Measurements from ENCODE around the gene SLC5A3. TPM values are rescaled to one million over a fixed set of nuclear protein-coding genes. Genes with fewer than 3 reads are reported as not detected.
A peak's percentile ranks its signal among the peaks of the same experiment; 100 is the strongest.

Gene SLC5A3
- total RNA-seq, 1 experiment from 2014 or later = 15.1 TPM

GRCh38 chr21:34075760-34076660 is 2.6 kb downstream of the SLC5A3 start:
- H3K27me3 ChIP-seq (replicated peaks) = no peaks in the 10 kb centered on the region
- H3K4me3 ChIP-seq = no peak overlapping the region
- peaks cover 51% of the 10 kb centered on the region for H3K36me3 ChIP-seq
- peaks cover 21% of the 10 kb centered on the region for H3K4me1 ChIP-seq (replicated peaks)
- no peak overlapping the region for H3K27ac ChIP-seq
- no peak for DNase-seq (ENCODE audit: low read depth in 1 of 2, low spot score in 2 of 2)
- H3K9me3 ChIP-seq (replicated peaks) = 0 out of 2 replicates have a peak, but pooled peaks cover 3% of the 10 kb centered on the region

GRCh38 chr21:34076835-34077234 is 3.5 kb downstream of the SLC5A3 start:
- DNase-seq (ENCODE audit: low read depth in 1 of 2, low spot score in 2 of 2) = no peak
- Histone ChIP-seq H3K27ac (no peak overlapping the region), H3K4me3 (no peak overlapping the region), H3K36me3 (peaks cover 51% of the 10 kb centered on the region), H3K27me3 (replicated peaks) (no peaks in the 10 kb centered on the region), H3K9me3 (replicated peaks) (0 out of 2 replicates have a peak, but pooled peaks cover 3% of the 10 kb centered on the region), H3K4me1 (replicated peaks) (peaks cover 21% of the 10 kb centered on the region)

GRCh38 chr21:34077888-34078287 is 4.5 kb downstream of the SLC5A3 start:
- Histone ChIP-seq H3K4me1 (replicated peaks) (peaks cover 16% of the 10 kb centered on the region), H3K27ac (no peak overlapping the region), H3K4me3 (no peak overlapping the region), H3K36me3 (peaks cover 59% of the 10 kb centered on the region), H3K9me3 (replicated peaks) (no peaks in the 10 kb centered on the region), H3K27me3 (replicated peaks) (no peaks in the 10 kb centered on the region)
- no peak for DNase-seq (ENCODE audit: low read depth in 1 of 2, low spot score in 2 of 2)

- H3K9me3 ChIP-seq (replicated peaks) = no peaks in the 10 kb centered on the region
- DNase-seq (ENCODE audit: low read depth in 1 of 2, low spot score in 2 of 2) = no peak
- H3K27ac ChIP-seq = no peak overlapping the region
- peaks cover 14% of the 10 kb centered on the region for H3K4me1 ChIP-seq (replicated peaks)
- H3K4me3 ChIP-seq = no peak overlapping the region
- H3K36me3 ChIP-seq = peaks cover 61% of the 10 kb centered on the region
- no peaks in the 10 kb centered on the region for H3K27me3 ChIP-seq (replicated peaks)
Observed at GRCh38 chr21:34078915-34079314, 5.5 kb downstream of the SLC5A3 start.

- no peak overlapping the region for H3K27ac ChIP-seq
- H3K9me3 ChIP-seq (replicated peaks) = no peaks in the 10 kb centered on the region
- peaks cover 51% of the 10 kb centered on the region for H3K36me3 ChIP-seq
- DNase-seq (ENCODE audit: low read depth in 1 of 2, low spot score in 2 of 2) = no peak
- no peaks in the 10 kb centered on the region for H3K4me1 ChIP-seq (replicated peaks)
- H3K27me3 ChIP-seq (replicated peaks) = no peaks in the 10 kb centered on the region
- no peak overlapping the region for H3K4me3 ChIP-seq
Observed at GRCh38 chr21:34080710-34081109, 7.3 kb downstream of the SLC5A3 start.

- H3K36me3 ChIP-seq = peaks cover 40% of the 10 kb centered on the region
- H3K27me3 ChIP-seq (replicated peaks) = no peaks in the 10 kb centered on the region
- H3K9me3 ChIP-seq (replicated peaks) = no peaks in the 10 kb centered on the region
- no peak overlapping the region for H3K27ac ChIP-seq
- H3K4me3 ChIP-seq = no peak overlapping the region
- H3K4me1 ChIP-seq (replicated peaks) = no peaks in the 10 kb centered on the region
- no peak for DNase-seq (ENCODE audit: low read depth in 1 of 2, low spot score in 2 of 2)
Observed at GRCh38 chr21:34082769-34083168, 9.4 kb downstream of the SLC5A3 start.

- Histone ChIP-seq H3K27ac (no peak overlapping the region), H3K4me3 (no peak overlapping the region), H3K4me1 (replicated peaks) (no peaks in the 10 kb centered on the region), H3K36me3 (peaks cover 35% of the 10 kb centered on the region), H3K9me3 (replicated peaks) (no peaks in the 10 kb centered on the region), H3K27me3 (replicated peaks) (no peaks in the 10 kb centered on the region)
- DNase-seq (ENCODE audit: low read depth in 1 of 2, low spot score in 2 of 2) = no peak
Observed at GRCh38 chr21:34083357-34083756, 10.0 kb downstream of the SLC5A3 start.

GRCh38 chr21:34085129-34085528 is 11.8 kb downstream of the SLC5A3 start:
- H3K27ac ChIP-seq = no peak overlapping the region
- no peaks in the 10 kb centered on the region for H3K9me3 ChIP-seq (replicated peaks)
- DNase-seq (ENCODE audit: low read depth in 1 of 2, low spot score in 2 of 2) = no peak
- no peaks in the 10 kb centered on the region for H3K27me3 ChIP-seq (replicated peaks)
- H3K4me1 ChIP-seq (replicated peaks) = peaks cover 3% of the 10 kb centered on the region; the same call in 1 of the 2 replicates
- peaks cover 26% of the 10 kb centered on the region for H3K36me3 ChIP-seq
- no peak overlapping the region for H3K4me3 ChIP-seq

- no peak for DNase-seq (ENCODE audit: low read depth in 1 of 2, low spot score in 2 of 2)
- Histone ChIP-seq H3K4me3 (no peak overlapping the region), H3K9me3 (replicated peaks) (no peaks in the 10 kb centered on the region), H3K36me3 (peaks cover 27% of the 10 kb centered on the region), H3K27me3 (replicated peaks) (no peaks in the 10 kb centered on the region), H3K27ac (no peak overlapping the region), H3K4me1 (replicated peaks) (peaks cover 4% of the 10 kb centered on the region; the same call in 1 of the 2 replicates)
Observed at GRCh38 chr21:34086887-34087306, 13.5 kb downstream of the SLC5A3 start.

- DNase-seq (ENCODE audit: low read depth in 1 of 2, low spot score in 2 of 2) = no peak
- Histone ChIP-seq H3K4me1 (replicated peaks) (peaks cover 12% of the 10 kb centered on the region), H3K9me3 (replicated peaks) (no peaks in the 10 kb centered on the region), H3K27ac (no peak overlapping the region), H3K27me3 (replicated peaks) (no peaks in the 10 kb centered on the region), H3K4me3 (no peak overlapping the region), H3K36me3 (peaks cover 14% of the 10 kb centered on the region)
Observed at GRCh38 chr21:34088752-34089151, 15.4 kb downstream of the SLC5A3 start.

- Histone ChIP-seq H3K4me3 (no peak overlapping the region), H3K27ac (no peak overlapping the region), H3K4me1 (replicated peaks) (peaks cover 12% of the 10 kb centered on the region), H3K9me3 (replicated peaks) (no peaks in the 10 kb centered on the region), H3K36me3 (peaks cover 19% of the 10 kb centered on the region), H3K27me3 (replicated peaks) (no peaks in the 10 kb centered on the region)
- no peak for DNase-seq (ENCODE audit: low read depth in 1 of 2, low spot score in 2 of 2)
Observed at GRCh38 chr21:34091032-34091431, 17.7 kb downstream of the SLC5A3 start.

- no peak overlapping the region for H3K27ac ChIP-seq
- H3K36me3 ChIP-seq = peaks cover 25% of the 10 kb centered on the region
- no peak for DNase-seq (ENCODE audit: low read depth in 1 of 2, low spot score in 2 of 2)
- no peaks in the 10 kb centered on the region for H3K27me3 ChIP-seq (replicated peaks)
- H3K4me3 ChIP-seq = no peak overlapping the region
- H3K9me3 ChIP-seq (replicated peaks) = no peaks in the 10 kb centered on the region
- H3K4me1 ChIP-seq (replicated peaks) = peaks cover 12% of the 10 kb centered on the region
Observed at GRCh38 chr21:34091607-34092006, 18.2 kb downstream of the SLC5A3 start.

GRCh38 chr21:34092262-34092921 is 19.0 kb downstream of the SLC5A3 start:
- no peak overlapping the region for H3K4me3 ChIP-seq
- no peak overlapping the region for H3K27ac ChIP-seq
- H3K9me3 ChIP-seq (replicated peaks) = no peaks in the 10 kb centered on the region
- peak in 1 of 2 experiments; percentile 16 for DNase-seq (ENCODE audit: low read depth in 1 of 2, low spot score in 2 of 2)
- peaks cover 12% of the 10 kb centered on the region for H3K4me1 ChIP-seq (replicated peaks)
- H3K36me3 ChIP-seq = peaks cover 28% of the 10 kb centered on the region
- no peaks in the 10 kb centered on the region for H3K27me3 ChIP-seq (replicated peaks)

GRCh38 chr21:34093083-34093482 is 19.7 kb downstream of the SLC5A3 start:
- peaks cover 12% of the 10 kb centered on the region for H3K4me1 ChIP-seq (replicated peaks)
- H3K27ac ChIP-seq = no peak overlapping the region
- no peak overlapping the region for H3K4me3 ChIP-seq
- peaks cover 28% of the 10 kb centered on the region for H3K36me3 ChIP-seq
- no peaks in the 10 kb centered on the region for H3K27me3 ChIP-seq (replicated peaks)
- DNase-seq (ENCODE audit: low read depth in 1 of 2, low spot score in 2 of 2) = no peak
- H3K9me3 ChIP-seq (replicated peaks) = no peaks in the 10 kb centered on the region

All from SJSA1 (cell line).